HG03378 (cell line): ENCODE data around the gene C10orf62.

Source experiments
- ATAC-seq: cut with Tn5 transposase; IDR thresholded peaks from one replicate; pipeline ENCODE4 v1.9.1; 2021; ENCODE audit warnings: mild to moderate bottlenecking, moderate library complexity; ENCODE audit not compliant: unreplicated experiment

C10orf62 gene

GRCh38 chr10:97584060-97584797, 5.3 kb upstream of the C10orf62 start, which contains the start of gene HOGA1:
Gene HOGA1 (plus strand): TSS chr10:97584389. CDS start chr10:97584704, 315 bp downstream.
- peak; percentile 64 for ATAC-seq

GRCh38 chr10:97584798-97585438, 4.6 kb upstream of the C10orf62 start:
- no peak for ATAC-seq

- no peak for ATAC-seq
Observed at GRCh38 chr10:97585439-97585811, 4.1 kb upstream of the C10orf62 start.

- ATAC-seq: no peak
Observed at GRCh38 chr10:97587183-97587582, 2.3 kb upstream of the C10orf62 start.

- no peak for ATAC-seq
Observed at GRCh38 chr10:97590082-97590747, 694 bp downstream of the C10orf62 start.

- no peak for ATAC-seq
Observed at GRCh38 chr10:97590748-97591495, 1.4 kb downstream of the C10orf62 start.

GRCh38 chr10:97593421-97593820, 3.9 kb downstream of the C10orf62 start:
- no peak for ATAC-seq

- no peak for ATAC-seq
Observed at GRCh38 chr10:97596101-97597082, 6.9 kb downstream of the C10orf62 start.

- ATAC-seq: no peak
Observed at GRCh38 chr10:97597778-97598177, 8.3 kb downstream of the C10orf62 start.

GRCh38 chr10:97598407-97599271, 9.1 kb downstream of the C10orf62 start:
- no peak for ATAC-seq

- no peak for ATAC-seq
Observed at GRCh38 chr10:97599272-97599619, 9.7 kb downstream of the C10orf62 start.

- no peak for ATAC-seq
Observed at GRCh38 chr10:97600616-97601015, 11.1 kb downstream of the C10orf62 start.

GRCh38 chr10:97601268-97602215, 12.0 kb downstream of the C10orf62 start:
- no peak for ATAC-seq

- no peak for ATAC-seq
Observed at GRCh38 chr10:97607095-97607636, 17.6 kb downstream of the C10orf62 start.

GRCh38 chr10:97608991-97609561, 19.6 kb downstream of the C10orf62 start:
- no peak for ATAC-seq

- no peak for ATAC-seq
Observed at GRCh38 chr10:97611473-97611872, 22.0 kb downstream of the C10orf62 start.

GRCh38 chr10:97612386-97612785, 22.9 kb downstream of the C10orf62 start:
- ATAC-seq: no peak
